Measurements from ENCODE around the gene MIOX. TPM values are rescaled to one million over a fixed set of nuclear protein-coding genes. Genes with fewer than 3 reads are reported as not detected.
"Not testable (repeated sequence)": the region's sequence is repeated elsewhere in the genome, so short reads cannot be mapped to it uniquely, and the experiment has no call there.

MIOX gene
- total RNA-seq, 2 experiments from 2014 or later: 0.48 to 0.60 TPM

DNA sequence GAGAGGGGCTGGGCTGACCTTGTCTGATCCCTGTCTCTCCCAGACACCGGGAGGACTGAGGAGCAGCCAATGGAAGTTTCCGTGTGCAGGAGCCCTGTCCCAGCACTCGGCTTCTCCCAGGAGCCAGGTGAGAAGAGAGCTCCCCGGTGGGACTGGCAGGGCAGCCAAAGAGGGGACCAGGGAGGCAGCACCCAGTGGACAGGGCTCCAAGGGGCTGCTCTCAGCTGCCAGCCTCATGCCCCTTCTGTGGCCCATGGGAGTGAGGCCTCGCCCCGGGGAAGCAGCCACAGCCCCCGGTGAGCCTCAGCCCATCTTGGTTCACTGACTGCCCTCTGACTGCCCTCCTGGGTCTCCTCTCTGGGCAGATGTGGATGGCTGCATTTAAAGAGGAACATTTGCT lies 31.9 kb downstream of the MIOX start:
- peaks cover 47% of the 10 kb centered on the region for H3K36me3 Mint-ChIP-seq (ENCODE audit: low read depth)
- no peak overlapping the region for H3K4me3 Mint-ChIP-seq
- no peaks in the 10 kb centered on the region for H3K9me3 Mint-ChIP-seq
- CTCF ChIA-PET: no interaction called here
- POLR2A ChIA-PET: interaction anchor here (1.0 to 3.2 kb wide), 3 partner anchors 10 to 12 kb away, joined by 3 to 31 read pairs (median 3); partner anchors contain the start of genes LMF2, NCAPH2 and TYMP
- H3K27ac Mint-ChIP-seq: no peak overlapping the region
- no peaks in the 10 kb centered on the region for H3K27me3 Mint-ChIP-seq
- no peak for DNase-seq
- H3K4me1 Mint-ChIP-seq: peaks cover 16% of the 10 kb centered on the region

DNA sequence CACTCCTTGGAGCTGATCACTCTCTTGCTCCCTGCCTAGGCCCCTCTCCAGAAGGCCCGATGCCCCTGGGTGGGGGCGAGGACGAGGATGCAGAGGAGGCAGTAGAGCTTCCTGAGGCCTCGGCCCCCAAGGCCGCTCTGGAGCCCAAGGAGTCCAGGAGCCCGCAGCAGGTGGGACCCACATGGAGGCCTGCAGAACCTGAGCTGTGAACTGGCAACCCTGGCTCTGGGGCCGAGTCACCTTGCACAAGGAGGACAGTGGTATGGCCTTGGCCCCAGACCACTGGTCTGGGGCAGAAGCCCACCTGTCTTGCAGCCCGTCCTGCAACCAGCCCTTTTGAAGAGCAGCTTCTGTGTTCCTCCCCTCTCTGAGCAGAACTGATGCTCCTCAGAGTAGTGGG lies 32.5 kb downstream of the MIOX start:
- peaks cover 18% of the 10 kb centered on the region for H3K4me1 Mint-ChIP-seq
- no peak for DNase-seq
- ChIA-PET CTCF (no interaction called here), POLR2A (interaction anchor here (1.0 to 3.2 kb wide), 3 partner anchors 10 to 12 kb away, joined by 3 to 31 read pairs (median 3); partner anchors contain the start of genes LMF2, NCAPH2 and TYMP)
- H3K36me3 Mint-ChIP-seq (ENCODE audit: low read depth): peaks cover 49% of the 10 kb centered on the region
- no peaks in the 10 kb centered on the region for H3K27me3 Mint-ChIP-seq
- no peak overlapping the region for H3K27ac Mint-ChIP-seq
- H3K9me3 Mint-ChIP-seq: no peaks in the 10 kb centered on the region
- no peak overlapping the region for H3K4me3 Mint-ChIP-seq

DNA sequence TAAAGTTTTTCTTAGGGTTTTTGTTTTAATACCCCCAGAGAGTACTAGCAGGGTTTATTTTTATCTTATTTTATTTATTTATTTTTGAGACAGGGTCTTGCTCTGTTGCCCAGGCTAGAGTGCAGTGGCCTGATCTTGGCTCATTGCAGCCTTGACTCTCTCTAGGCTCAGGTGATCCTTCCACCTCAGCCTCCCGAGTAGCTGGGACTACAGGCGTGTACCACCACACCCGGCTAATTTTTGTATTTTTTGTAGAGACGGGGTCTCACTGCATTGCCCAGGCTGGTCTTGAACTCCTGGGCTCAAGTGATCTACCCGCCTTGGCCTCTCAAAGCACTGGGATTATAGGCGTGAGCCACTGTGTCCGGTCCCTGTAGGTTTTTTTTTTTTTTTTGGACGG lies 33.5 kb downstream of the MIOX start:
- H3K27me3 Mint-ChIP-seq, H3K4me3 Mint-ChIP-seq, H3K27ac Mint-ChIP-seq, H3K9me3 Mint-ChIP-seq, POLR2A ChIA-PET, DNase-seq, CTCF ChIA-PET: not testable (repeated sequence)
- Mint-ChIP-seq H3K36me3 (ENCODE audit: low read depth) (peaks cover 47% of the 10 kb centered on the region), H3K4me1 (peaks cover 21% of the 10 kb centered on the region)

DNA sequence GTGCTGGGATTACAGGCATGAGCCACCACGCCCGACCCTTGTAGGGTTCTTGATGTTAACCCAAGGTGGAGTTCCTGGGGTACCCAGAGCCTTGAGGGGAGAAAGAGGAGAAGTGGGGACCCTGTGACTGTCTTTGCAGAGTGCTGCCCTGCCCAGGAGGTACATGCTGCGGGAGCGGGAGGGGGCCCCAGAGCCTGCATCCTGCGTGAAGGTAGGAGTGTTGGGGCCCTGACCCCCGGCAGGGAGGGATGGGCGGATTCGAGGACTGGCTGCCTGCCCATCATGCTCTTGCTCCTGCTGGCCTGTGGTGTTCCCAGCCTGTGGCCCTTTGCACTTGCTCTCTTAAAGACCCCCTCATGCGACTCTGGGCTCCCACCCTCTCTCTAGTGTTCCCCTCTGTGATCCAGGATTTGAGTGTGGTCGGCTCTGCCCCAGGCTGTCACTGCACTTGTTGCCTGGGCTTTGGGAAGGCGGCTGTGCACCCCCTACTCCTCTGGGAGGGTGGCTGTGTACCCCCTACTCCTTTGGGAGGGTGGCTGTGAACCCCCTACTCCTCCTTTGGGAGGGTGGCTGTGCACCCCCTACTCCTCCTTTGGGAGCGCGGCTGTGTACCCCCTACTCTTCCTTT lies 34.3 kb downstream of the MIOX start:
- peaks cover 43% of the 10 kb centered on the region for H3K36me3 Mint-ChIP-seq (ENCODE audit: low read depth)
- no peaks in the 10 kb centered on the region for H3K27me3 Mint-ChIP-seq
- peaks cover 19% of the 10 kb centered on the region for H3K4me1 Mint-ChIP-seq
- H3K4me3 Mint-ChIP-seq: no peak overlapping the region
- H3K27ac Mint-ChIP-seq: no peak overlapping the region
- POLR2A ChIA-PET: interaction anchor here (12.1 kb wide), 1 partner anchor 12 kb away, joined by 321 read pairs; the partner anchor contains the start of genes LMF2 and NCAPH2
- CTCF ChIA-PET: no interaction called here
- DNase-seq: no peak
- H3K9me3 Mint-ChIP-seq: no peaks in the 10 kb centered on the region

DNA sequence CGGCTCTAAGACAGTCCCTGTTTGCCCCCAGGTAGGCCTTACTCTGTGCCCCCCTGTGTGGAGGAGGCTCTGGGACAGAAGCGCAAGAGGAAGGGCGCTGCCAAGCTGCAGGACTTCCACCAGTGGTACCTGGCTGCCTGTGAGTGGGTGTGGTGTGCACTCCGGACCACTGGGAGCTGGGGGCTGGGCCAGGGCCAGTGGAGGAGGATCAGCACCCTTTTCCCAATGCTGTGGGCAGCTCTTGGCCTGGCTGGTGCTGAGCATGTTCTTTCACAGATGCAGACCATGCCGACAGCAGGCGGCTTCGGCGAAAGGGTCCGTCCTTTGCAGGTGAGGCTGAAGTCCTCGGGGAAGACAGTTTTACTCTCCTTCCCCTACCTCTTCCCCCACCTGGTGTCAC lies 35.1 kb downstream of the MIOX start:
- Mint-ChIP-seq H3K4me3 (no peak overlapping the region), H3K36me3 (ENCODE audit: low read depth) (peaks cover 38% of the 10 kb centered on the region), H3K27me3 (no peaks in the 10 kb centered on the region), H3K9me3 (no peaks in the 10 kb centered on the region), H3K27ac (no peak overlapping the region), H3K4me1 (peaks cover 19% of the 10 kb centered on the region)
- POLR2A ChIA-PET: interaction anchor here (1.3 to 12.1 kb wide), 4 partner anchors 12 to 99 kb away, joined by 4 to 321 read pairs (median 134); partner anchors contain the start of genes KLHDC7B, LMF2, NCAPH2 and SYCE3
- CTCF ChIA-PET: interaction anchor here (1.3 kb wide), 1 partner anchor 14 kb away, joined by 5 read pairs; the partner anchor contains the start of genes LMF2 and NCAPH2
- DNase-seq: no peak

DNA sequence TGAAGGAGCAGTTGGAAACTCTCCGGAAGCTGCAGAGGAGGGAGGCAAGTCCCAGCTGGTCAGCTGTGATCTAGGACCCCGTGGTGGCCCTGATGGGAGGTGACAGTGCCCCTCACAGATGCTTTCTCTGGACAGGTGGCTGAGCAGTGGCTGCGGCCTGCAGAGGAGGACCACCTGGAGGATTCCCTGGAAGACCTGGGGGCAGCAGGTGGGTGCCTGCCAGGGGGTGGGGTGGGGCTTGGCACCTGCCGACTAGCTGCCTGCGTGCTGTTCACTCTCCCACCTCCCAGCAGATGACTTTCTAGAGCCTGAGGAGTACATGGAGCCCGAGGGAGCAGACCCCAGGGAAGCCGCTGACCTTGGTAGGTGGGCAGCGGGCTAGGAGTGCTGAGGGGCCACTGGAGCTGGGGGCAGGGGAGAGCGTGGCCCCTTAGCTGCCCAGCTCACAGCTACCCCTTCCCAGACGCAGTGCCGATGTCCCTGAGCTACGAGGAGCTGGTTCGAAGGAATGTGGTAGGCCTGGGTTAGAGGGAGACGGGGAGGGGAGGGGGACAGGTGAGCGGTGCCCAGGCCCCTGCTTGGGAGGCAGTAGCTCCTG lies 35.6 kb downstream of the MIOX start:
- no peak overlapping the region for H3K27ac Mint-ChIP-seq
- H3K27me3 Mint-ChIP-seq: no peaks in the 10 kb centered on the region
- no peaks in the 10 kb centered on the region for H3K9me3 Mint-ChIP-seq
- DNase-seq: no peak
- H3K4me3 Mint-ChIP-seq: no peak overlapping the region
- peaks cover 25% of the 10 kb centered on the region for H3K4me1 Mint-ChIP-seq
- CTCF ChIA-PET: interaction anchor here (1.3 kb wide), 1 partner anchor 14 kb away, joined by 5 read pairs; the partner anchor contains the start of genes LMF2 and NCAPH2
- H3K36me3 Mint-ChIP-seq (ENCODE audit: low read depth): peaks cover 44% of the 10 kb centered on the region
- POLR2A ChIA-PET: interaction anchor here (1.0 to 12.1 kb wide), 9 partner anchors 8 to 98 kb away, joined by 3 to 321 read pairs (median 5); partner anchors contain the start of genes KLHDC7B, LMF2, NCAPH2 and SYCE3

DNA sequence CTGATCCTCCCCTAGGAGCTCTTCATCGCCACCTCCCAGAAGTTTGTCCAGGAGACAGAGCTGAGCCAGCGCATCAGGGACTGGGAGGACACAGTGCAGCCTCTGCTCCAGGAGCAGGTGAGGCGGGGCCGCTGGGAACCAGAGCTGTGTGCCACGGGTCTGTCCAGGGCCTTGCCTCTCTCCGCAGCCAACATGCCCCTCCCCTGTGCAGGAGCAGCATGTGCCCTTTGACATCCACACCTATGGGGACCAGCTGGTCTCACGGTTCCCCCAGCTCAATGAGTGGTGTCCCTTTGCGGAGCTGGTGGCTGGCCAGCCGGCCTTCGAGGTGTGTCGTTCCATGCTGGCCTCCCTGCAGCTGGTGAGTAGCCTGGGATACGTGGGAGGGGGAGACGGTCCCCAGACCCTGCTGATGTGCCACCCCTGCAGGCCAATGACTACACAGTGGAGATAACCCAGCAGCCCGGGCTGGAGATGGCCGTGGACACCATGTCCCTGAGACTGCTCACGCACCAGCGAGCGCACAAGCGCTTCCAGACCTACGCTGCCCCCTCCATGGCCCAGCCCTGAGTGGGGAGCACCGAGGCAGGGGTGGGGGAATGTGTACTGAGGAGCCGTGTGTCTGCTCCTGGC lies 36.3 kb downstream of the MIOX start:
- Mint-ChIP-seq H3K4me3 (peak overlapping the region; percentile 18), H3K27me3 (no peaks in the 10 kb centered on the region), H3K27ac (peak overlapping the region; percentile 21), H3K4me1 (peaks cover 31% of the 10 kb centered on the region), H3K9me3 (no peaks in the 10 kb centered on the region), H3K36me3 (ENCODE audit: low read depth) (peaks cover 47% of the 10 kb centered on the region)
- CTCF ChIA-PET: interaction anchor here (1.3 kb wide), 1 partner anchor 15 kb away, joined by 5 read pairs; the partner anchor contains the start of genes LMF2 and NCAPH2
- POLR2A ChIA-PET: interaction anchor here (1.0 to 12.1 kb wide), 9 partner anchors 9 to 97 kb away, joined by 3 to 321 read pairs (median 5); partner anchors contain the start of genes KLHDC7B, LMF2, NCAPH2 and SYCE3
- DNase-seq: no peak

DNA sequence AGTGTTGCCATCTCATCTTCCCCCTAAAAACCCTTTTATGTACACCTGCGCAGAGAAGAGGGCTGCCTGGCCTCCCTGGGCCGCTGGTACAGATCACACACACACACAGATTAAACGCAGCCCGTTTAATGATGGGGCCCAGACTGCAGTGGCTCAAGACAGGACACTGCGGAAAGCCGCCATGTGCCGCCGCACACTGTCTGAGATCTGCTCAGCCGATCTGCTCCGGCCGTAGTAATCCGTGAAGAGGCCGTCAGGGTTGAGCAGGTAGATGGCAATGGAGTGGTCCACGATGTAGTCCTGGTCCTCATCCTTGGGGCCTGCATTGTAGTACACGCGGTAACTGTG lies 36.8 kb downstream of the MIOX start:
- DNase-seq: no peak
- Mint-ChIP-seq H3K4me3 (peak overlapping the region; percentile 18), H3K27me3 (no peaks in the 10 kb centered on the region), H3K27ac (no peak overlapping the region), H3K4me1 (peaks cover 37% of the 10 kb centered on the region), H3K9me3 (no peaks in the 10 kb centered on the region), H3K36me3 (ENCODE audit: low read depth) (peaks cover 52% of the 10 kb centered on the region)
- ChIA-PET POLR2A (interaction anchor here (1.0 to 12.1 kb wide), 7 partner anchors 9 to 97 kb away, joined by 5 to 583 read pairs (median 117); partner anchors contain the start of genes KLHDC7B, LMF2 and NCAPH2), CTCF (interaction anchor here (1.3 kb wide), 1 partner anchor 97 kb away, joined by 5 read pairs; no protein-coding TSS in a partner anchor)

DNA sequence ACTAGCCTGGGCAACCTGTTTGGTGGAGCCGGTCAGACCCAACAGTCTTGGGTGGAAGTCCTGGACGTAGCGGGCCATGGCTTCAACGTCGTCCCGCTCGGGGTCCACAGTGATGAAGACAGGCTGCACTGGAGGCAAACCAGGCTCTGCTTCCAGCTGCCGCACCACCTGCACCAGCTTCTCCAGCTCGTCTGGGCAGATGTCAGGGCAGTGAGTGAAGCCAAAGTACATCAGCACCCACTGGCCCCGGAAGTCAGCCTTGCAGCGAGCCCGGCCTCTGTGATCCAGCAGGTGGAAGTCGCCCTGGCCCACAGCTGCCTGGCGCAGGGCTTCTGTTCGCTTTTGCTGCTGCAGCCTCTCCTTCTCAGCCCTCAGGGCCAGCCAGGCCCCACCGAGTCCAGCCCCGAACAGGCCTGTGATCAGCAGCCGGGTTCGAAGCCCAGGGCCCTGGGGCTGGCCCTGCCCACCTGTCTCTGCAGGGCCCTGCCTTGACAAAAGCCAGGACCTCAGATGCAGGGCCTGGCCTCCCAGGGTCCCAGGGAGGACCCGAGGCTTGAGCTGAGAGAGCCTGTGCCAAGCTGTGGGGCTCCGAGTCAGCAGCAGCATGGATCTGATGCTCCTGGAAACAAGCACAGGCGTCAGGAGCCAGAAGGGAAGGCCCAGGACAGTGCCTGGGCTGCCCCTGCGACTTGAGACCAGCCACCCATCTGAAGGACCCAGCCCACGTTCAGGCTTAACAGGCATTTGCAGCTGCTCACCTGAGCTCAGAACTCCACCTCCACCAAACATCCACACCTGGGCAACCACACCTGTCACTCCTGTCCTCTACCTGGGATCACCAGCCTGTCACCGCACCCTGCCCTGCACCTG lies 37.4 kb downstream of the MIOX start:
- no peak for DNase-seq
- POLR2A ChIA-PET: interaction anchor here (1.0 to 12.1 kb wide), 15 partner anchors 9 to 337 kb away, joined by 3 to 583 read pairs (median 42); partner anchors contain the start of genes ARSA, CHKB, KLHDC7B and LMF2
- Mint-ChIP-seq H3K27ac (peak overlapping the region; percentile 89), H3K27me3 (no peaks in the 10 kb centered on the region), H3K4me3 (peak overlapping the region; percentile 86), H3K4me1 (peaks cover 43% of the 10 kb centered on the region), H3K9me3 (no peaks in the 10 kb centered on the region), H3K36me3 (ENCODE audit: low read depth) (peaks cover 55% of the 10 kb centered on the region)
- CTCF ChIA-PET: interaction anchor here (1.3 to 6.0 kb wide), 8 partner anchors 12 to 248 kb away, joined by 5 to 150 read pairs (median 24); partner anchors contain the start of genes KLHDC7B, LMF2, NCAPH2 and SYCE3

DNA sequence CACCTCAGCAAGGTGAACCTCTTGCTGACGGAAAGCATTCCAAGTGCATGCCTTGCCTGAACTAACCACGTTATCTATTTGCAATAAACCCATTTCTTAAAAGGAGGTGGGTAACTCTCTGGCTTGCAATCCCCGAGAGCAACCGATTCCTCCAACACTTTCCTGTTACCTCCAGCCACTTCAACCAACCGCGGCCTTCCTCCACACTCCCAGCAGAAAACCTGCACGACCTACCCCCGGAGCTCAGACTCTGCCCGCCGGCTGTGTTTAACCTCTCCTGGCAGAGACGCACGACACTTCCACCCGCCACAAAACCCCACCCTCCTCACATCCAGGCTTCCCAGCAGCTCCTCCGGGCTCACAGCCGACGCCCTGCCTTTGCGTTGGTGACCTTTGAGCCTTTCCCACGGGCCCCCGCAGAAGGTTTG lies 38.0 kb downstream of the MIOX start:
- no peaks in the 10 kb centered on the region for H3K27me3 Mint-ChIP-seq
- no peak for DNase-seq
- ChIA-PET POLR2A (interaction anchor here (0.9 to 12.1 kb wide), 24 partner anchors 10 to 338 kb away, joined by 3 to 583 read pairs (median 6); partner anchors contain the start of genes ARSA, CHKB, HDAC10 and KLHDC7B), CTCF (interaction anchor here (1.0 to 6.0 kb wide), 19 partner anchors 10 to 274 kb away, joined by 3 to 150 read pairs (median 9); partner anchors contain the start of genes CPT1B, HDAC10, KLHDC7B and LMF2)
- peaks cover 43% of the 10 kb centered on the region for H3K4me1 Mint-ChIP-seq
- H3K9me3 Mint-ChIP-seq: no peaks in the 10 kb centered on the region
- H3K36me3 Mint-ChIP-seq (ENCODE audit: low read depth): peaks cover 51% of the 10 kb centered on the region
- peak overlapping the region; percentile 86 for H3K4me3 Mint-ChIP-seq
- peak overlapping the region; percentile 89 for H3K27ac Mint-ChIP-seq

DNA sequence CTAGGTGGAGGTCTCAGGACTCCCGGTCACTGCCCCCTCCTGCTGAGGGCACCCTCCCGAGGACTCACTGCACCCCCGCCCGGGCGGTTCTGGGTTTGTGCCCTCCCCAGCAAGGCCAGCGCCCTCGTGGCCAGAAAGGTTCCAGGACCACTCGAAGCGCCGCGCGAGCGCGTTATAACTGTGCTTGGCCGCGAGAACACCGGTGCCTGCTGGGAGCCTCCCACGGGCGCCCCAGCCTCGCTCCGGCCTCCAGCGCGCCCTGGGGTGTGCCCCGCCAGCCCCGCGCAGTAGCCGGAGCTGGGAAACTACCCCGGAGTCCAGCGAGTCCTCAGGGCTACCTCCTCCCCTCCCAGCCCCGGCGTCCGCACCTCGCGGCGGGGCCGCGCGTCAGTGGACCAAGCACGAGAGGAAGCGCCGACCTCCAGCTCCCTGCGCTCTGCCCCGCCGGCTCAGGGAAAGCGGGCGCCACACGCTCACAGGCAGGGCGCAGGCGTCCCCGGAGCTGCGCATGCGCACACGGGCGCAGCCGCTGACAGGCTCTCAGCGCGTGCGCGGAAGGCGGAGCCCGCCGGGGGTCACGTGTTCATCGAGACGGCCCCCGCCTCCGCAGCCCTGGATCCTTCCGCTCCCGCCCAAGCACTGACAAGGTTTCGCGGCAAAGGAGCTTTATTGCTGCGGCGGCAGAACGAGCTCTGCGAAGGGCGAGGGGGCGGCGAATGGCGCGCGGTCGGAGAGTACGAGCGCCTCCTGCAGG lies 38.6 kb downstream of the MIOX start, which contains the start of gene SCO2:
Gene SCO2 (minus strand): TSS at position 495 of the 754 bp plus-strand sequence. CDS start 1,187 bp downstream, outside the sequence.
- POLR2A ChIA-PET: interaction anchor here (0.6 to 12.1 kb wide), 47 partner anchors 8 to 338 kb away, joined by 3 to 583 read pairs (median 4); partner anchors contain the start of genes ADM2, ARSA, CHKB and CPT1B

More for the DNA sequence above, 38.6 kb downstream of the MIOX start, which contains the start of gene SCO2:
- CTCF ChIA-PET: interaction anchor here (0.6 to 6.0 kb wide), 46 partner anchors 10 to 338 kb away, joined by 3 to 150 read pairs (median 5); partner anchors contain the start of genes ARSA, CHKB, CPT1B and HDAC10
- Mint-ChIP-seq H3K27me3 (no peaks in the 10 kb centered on the region), H3K27ac (peak within 1 kb of the TSS; percentile 89), H3K9me3 (no peaks in the 10 kb centered on the region), H3K4me1 (peaks cover 43% of the 10 kb centered on the region), H3K4me3 (peak within 1 kb of the TSS; percentile 86), H3K36me3 (ENCODE audit: low read depth) (peaks cover 47% of the 10 kb centered on the region)
- DNase-seq: peak; percentile 98
